ENCODE data around the gene SCNN1B.
A peak's percentile ranks its signal among the peaks of the same experiment; 100 is the strongest.
"Not testable (repeated sequence)": the region's sequence is repeated elsewhere in the genome, so short reads cannot be mapped to it uniquely, and the experiment has no call there.

The SCNN1B gene, protein sequence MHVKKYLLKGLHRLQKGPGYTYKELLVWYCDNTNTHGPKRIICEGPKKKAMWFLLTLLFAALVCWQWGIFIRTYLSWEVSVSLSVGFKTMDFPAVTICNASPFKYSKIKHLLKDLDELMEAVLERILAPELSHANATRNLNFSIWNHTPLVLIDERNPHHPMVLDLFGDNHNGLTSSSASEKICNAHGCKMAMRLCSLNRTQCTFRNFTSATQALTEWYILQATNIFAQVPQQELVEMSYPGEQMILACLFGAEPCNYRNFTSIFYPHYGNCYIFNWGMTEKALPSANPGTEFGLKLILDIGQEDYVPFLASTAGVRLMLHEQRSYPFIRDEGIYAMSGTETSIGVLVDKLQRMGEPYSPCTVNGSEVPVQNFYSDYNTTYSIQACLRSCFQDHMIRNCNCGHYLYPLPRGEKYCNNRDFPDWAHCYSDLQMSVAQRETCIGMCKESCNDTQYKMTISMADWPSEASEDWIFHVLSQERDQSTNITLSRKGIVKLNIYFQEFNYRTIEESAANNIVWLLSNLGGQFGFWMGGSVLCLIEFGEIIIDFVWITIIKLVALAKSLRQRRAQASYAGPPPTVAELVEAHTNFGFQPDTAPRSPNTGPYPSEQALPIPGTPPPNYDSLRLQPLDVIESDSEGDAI

DNA sequence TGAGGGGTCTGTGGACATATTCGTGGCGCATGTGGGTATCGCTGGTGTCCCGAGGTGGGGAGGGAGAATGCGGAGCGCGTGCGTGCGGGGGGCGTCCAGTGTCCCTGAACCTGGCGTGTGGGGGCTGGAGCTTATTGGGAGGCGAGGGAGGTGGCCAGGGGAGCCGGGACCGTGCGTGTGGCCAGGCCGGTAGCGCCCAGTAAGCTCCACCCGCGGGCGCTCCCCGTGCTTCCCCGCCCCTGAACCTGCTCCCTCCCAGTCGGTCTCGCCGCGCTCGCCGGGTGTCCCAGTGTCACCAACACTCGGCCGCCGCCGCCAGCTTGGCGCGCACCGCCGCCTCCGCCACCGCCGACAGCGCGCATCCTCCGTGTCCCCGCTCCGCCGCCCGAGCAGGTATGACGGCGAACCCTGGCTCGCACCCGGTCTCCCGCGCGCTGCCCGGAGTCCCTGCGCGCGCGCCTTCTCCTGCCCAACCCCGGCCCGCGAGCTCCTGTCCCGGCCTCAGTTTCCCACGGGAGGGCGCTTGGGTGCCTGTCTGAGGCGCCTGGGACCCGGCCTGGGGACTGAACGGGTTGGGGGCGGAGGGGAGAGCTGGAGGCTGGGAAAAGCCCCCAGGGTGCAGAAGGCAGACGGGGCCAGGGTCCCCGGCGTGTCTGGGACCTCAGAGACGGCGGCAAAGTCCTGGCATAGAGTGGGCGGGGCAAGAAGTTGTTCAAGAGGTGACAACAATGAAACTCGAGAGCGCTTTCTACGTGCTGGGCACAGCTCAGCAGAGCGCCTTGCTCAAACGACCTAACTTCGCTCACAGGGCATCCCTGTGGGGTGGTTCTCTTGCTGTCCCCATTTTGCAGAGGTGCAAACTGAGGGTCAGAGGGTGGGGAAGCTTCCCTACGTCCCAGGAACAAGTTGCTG lies at the start of gene SCNN1B:
Gene SCNN1B, plus strand, starts transcription at position 258 of the 912 bp plus-strand sequence. CDS start 46,298 bp downstream, outside the sequence.
- no peak for DNase-seq (ENCODE audit: low spot score)

DNA sequence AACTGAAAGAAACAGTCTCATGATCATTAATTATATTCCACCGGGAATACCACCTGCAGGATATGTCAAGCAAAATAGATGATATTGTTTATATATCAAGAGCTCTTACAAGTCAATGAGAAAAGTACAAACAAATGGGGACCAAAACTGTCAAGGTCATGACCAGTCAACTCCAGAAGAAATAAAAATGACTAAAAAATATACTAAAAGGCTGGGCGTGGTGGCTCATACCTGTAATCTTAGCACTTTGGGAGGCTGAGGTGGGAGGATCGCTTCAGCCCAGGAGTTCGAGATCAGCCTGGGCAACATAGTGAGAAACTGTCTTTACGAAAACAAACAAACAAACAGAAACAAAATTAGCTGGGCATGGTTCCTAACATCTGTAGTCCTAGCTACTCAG lies 49.8 kb upstream of the SCNN1B start:
- DNase-seq (ENCODE audit: low spot score) = no peak

DNA sequence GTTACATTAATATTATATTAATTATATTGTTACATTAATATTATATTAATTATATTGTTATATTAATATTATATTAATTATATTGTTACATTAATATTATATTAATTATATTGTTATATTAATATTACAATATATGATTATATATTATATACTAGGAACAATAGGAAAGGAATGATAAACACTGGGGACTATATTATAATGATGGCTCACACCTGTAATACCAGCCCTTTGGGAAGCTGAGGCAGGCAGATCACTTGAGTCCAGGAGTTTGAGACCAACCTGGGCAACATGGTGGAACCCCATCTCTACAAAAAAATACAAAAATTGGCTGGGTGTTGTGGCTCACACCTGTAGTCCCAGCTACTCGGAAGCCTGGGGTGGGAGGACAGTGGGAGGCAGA lies 48.5 kb upstream of the SCNN1B start:
- not testable (repeated sequence) for DNase-seq (ENCODE audit: low spot score)

DNA sequence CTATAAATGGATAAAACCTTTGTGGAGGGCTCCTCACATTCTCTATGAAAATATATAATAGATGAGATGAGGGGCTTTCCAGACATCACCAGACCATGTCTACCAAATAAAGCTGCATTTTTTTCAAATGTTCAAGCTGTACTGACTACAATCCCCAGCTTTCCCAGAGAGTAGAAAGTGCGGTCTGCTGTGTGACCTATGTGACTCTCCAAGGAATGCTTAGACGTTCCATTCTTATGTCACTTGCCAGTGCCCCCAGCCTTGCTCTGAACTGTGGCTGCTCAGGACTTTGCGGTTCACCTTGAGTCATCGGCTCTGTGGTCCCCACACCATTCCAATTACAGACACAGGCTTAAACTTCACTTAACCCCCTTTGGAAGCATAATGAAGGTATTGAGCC lies 47.8 kb upstream of the SCNN1B start:
- DNase-seq (ENCODE audit: low spot score) = peak; percentile 22

DNA sequence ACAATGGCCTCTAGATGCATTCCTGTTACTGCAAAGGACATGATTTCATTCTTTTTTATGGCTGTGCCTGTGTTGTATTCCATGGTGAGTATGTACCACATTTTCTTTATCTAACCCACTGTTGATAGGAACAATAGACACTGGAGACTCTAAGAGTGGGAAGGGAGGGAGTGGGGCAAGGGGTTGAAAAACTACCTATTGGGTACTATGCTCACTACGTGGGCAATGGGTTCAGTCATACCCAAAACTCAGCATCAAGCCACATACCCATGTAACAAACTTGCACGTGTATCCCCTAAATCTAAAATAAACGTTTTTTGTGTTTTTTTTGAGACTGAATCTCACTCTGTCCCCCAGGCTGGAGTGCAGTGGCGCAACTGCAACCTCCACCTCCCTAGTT lies 47.1 kb upstream of the SCNN1B start:
- DNase-seq (ENCODE audit: low spot score) = no peak

DNA sequence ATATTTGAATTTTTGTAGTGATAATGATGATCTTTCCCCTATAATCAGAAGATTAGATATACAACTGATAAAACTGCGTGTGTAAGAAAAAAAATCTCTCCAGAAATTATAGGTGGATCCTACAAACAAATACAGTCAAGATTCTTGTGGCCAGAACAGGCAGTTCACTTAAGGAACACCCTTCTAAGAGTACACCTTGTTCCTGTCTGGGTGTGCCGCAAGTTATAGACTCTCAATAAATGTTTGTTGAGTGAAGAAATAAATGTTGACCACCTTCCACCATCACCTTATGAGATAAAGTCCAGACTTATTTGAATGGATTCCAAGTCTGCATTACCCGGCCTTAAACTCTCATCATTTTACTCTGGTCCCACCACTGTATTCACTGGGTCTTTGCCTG lies 45.7 kb upstream of the SCNN1B start:
- no peak for DNase-seq (ENCODE audit: low spot score)

DNA sequence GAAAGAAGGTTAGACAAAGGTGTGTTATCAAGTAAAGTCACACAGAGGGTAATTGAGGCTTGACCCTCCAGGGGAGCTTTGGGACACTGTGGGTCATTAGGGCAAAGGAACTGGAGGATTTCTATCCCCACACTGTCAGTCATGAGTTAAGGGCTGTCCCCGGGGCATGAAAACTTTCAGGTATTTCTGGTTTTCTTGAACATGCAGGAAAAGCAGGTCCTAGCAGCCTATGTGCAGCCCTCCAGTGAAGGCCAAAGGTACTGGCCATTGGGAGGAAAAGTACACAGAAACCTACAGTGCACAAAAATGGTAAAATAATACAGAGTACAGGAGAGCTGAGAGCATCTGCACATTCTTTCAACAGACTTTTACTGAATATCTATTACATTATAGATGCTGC lies 44.4 kb upstream of the SCNN1B start:
- DNase-seq (ENCODE audit: low spot score) = no peak

DNA sequence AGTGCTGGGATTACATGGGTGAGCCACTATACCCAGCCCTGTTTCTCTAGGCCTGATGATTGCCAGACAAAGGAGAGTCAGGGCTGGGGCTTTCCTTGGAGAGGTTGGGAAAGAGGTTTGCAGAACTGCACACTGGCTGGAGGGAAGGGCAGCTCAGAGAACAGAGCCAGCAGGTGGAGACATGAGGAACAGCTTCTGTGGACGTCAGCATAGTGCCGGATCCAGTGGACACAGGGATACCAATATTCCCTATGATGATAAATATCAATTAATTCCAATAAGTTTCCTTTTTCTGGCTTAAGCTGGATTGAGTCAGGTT lies 43.2 kb upstream of the SCNN1B start:
- DNase-seq (ENCODE audit: low spot score) = no peak

DNA sequence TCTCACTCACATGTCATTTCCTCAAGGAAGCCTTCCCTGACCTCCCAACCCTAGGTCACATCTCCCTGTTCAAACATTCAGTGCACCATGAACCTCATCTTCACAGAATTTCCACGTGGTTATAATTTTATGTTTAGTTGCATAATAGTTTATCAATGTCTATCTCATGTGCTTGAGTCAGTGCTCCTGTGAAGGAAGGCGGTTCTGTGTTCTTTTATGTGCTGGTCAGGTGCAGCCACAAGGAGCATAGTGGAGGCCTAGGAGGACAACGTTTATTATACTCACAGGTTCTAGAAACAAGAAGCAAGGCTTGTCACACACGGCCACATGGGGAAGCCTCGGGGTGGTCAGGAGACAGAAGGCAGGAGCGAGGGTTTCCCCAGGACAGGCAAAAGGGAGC lies 34.5 kb upstream of the SCNN1B start:
- no peak for DNase-seq (ENCODE audit: low spot score)

DNA sequence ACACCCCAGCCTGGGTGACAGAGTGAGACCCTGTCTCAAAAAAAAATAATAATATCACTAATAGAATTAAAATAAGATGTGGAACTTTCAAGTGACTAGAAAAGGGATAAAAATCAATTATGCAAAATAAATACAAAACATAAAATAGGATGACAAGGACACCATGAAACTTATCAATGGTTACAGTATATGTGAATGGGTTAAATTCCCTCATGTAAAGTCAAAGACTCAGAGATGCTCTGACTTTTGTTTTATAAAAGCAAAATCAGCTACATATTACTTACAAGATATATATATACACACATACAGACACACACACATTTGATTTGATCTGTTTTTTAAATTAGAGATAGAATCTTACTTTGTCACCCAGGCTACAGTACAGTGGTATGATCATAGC lies 33.5 kb upstream of the SCNN1B start:
- DNase-seq (ENCODE audit: low spot score) = no peak

DNA sequence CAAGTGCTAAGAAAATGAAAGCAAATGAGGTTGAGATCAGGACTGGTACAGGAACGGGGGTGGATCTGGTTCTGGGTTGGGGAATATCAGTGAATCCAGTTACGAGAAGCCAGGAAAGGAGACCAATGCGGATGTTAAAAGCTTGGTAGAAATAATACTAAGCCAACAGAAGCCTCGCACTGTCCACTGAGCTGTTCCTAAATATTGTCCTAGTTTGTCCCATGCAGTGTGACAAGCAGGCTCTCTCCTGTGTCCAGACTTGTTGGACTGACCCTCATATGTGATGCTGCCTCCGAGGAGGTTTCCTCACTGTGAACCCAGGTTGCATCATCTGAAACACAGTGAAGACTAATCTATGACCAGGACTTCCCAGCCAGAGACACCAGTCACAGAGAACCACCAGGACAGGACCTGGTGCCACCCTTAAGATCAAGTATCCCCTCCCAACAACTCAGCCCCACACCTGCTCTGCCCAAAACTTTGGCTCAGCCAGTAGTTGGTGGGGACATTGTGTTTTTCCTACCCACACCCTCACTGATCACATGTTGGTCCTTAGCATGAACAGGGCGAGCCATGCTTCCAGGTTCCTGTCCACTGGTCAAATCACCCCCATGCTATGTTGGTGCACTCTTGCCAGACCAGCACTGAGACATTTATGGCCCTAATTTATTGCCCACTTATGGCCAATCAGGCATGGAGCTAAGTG lies 32.7 kb upstream of the SCNN1B start:
- DNase-seq (ENCODE audit: low spot score) = no peak

DNA sequence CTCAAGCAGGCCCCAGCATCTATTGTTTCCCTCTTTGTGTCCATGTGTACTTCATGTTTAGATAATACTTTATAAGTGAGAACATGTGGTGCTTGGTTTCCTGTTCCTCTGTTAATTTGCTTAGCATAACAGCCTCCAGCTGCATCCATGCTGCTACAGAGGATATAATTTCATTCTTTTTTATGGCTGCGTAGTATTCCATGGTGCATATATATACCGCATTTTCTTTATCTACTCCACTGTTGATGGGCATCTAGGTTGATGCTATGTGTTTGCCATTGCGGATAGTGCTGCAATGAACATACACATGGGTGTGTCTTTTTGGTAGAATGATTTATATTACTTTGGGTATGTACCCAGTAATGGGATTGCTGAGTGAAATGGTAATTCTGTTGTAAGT lies 31.4 kb upstream of the SCNN1B start:
- no peak for DNase-seq (ENCODE audit: low spot score)

DNA sequence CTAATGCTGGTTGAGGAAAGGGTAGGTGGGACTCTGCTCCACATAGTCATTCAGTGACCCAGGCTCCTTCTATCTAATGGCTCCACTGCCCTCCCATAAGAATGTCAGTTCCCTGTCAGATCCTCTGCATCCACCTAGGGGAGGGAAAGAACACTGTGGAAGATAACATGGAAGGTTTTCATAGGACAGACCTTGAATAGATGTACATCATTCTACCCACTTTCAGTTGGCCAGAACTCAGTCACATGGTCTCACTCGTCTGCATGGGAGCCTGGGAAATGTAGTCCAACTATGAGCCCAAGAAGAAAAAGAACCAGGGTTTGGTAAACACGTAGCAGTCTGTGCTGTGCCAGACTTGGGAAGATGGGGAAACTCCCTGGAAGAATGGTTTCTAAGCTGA lies 27.1 kb upstream of the SCNN1B start:
- no peak for DNase-seq (ENCODE audit: low spot score)

DNA sequence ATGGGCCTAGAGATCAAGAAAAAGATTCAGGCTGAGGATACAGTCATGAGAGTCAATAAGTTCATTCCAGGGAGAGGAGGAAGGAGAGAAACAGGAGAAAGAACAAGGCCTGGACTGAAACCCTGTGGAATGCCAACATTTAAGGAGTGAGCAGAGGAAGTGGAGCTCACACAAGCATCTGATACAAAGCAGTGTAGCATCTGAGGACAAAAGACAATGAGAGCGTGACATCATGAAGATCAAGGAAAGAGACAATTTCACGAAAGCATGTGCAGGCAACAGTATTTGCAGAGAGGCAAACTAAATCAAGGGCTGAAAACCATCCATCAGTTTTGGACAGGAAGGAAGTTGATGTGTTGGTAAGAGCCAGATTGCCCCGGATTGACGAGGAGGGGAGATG lies 25.3 kb upstream of the SCNN1B start:
- no peak for DNase-seq (ENCODE audit: low spot score)

DNA sequence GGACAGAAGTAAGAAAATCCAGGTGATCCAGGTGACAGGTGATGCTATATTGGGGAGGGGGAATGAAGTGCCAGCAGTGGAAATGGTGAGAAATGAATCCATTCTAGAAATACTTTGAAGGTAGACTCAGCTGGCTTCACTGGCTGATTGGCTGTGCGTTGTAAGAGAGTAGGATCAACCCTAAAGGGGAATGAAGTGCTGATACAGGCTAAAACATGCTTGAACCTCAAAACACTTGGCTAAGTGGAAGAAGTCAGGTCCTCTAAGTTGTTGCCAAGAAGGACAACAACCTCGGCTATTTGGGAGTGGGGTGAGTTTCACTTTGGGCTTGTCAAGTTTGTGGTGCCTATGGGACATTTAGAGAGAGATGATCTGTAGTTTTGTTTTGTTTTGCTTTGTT lies 24.1 kb upstream of the SCNN1B start:
- no peak for DNase-seq (ENCODE audit: low spot score)

DNA sequence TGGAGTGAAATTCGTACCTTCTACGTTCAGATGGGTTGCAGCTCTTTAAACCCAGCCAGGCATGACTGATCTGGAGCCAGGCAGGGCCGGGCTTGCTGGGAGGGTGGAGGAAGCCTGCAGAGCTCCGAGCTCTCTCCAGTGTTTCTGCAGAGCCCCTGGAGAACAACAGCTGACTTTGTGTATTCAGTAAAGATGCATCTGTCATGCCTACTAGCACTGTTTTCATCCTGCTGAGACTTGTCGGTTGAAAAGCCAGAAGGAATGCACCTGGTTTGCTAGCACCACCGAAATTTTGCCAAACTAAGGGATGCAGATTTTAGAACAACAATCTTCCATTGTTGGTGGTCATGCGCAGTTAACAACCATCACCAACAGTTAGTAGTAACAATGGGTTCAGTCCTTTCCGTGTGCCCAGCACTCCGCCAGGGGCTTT lies 22.4 kb upstream of the SCNN1B start:
- DNase-seq (ENCODE audit: low spot score) = no peak

DNA sequence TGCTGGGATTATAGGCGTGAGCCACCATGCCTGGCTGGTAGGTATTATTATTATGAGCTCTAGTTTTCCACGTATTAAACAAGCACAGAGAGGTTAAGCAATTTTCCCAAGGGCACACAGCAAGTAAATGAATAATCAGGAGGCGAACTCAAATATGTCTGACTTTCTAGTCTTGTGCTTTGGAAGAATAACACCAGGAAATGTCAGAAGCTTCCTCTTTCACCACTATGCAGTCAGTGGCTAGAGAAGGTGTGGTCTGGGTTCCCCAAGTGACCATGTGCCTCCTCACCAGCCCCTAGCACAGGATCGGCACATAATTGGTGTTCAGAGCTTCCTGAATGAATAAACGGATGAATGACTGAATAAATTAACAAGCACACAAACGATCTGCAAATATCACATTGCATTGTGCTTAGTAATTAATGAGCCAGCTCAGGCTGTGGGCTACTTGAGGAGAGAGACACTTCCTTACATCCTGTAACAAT lies 21.6 kb upstream of the SCNN1B start:
- DNase-seq (ENCODE audit: low spot score) = no peak

DNA sequence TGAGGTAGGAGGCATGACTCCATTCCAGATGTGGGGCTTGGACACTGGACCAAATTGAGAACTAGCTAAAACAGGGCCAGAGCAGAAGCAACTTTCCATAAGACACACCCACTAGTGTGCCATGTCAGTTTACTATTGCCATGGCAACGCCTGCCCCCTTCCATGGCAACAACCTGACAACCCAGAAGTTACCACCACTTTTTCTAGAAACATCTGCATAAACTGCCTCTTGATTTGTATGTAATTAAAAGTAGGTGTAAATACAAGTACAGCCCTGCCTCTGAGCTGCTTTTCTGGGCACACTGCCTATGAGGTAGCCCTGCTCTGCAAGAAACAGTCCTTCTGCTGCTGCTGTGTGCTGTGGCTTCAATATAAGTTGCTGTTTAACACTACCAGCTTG lies 19.5 kb upstream of the SCNN1B start:
- DNase-seq (ENCODE audit: low spot score) = no peak

DNA sequence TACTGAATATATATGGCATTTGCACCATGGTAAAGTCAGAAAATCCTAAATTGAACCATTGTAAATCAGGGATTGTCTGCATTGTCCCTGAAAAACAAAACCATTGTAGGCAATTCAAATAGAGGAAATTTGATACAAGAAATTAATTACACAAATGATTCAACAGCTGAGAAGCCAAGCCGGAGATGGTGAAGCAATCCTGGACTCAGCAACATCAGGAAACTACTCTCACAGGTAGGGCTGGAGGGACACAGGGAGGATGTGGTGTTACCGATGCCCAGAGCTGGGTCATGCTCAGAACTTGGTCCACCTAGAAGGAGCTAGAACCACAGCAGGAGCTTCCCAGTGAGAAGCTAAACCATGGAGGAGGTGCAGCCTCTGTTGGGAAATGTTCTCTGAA lies 18.5 kb upstream of the SCNN1B start:
- DNase-seq (ENCODE audit: low spot score) = no peak

DNA sequence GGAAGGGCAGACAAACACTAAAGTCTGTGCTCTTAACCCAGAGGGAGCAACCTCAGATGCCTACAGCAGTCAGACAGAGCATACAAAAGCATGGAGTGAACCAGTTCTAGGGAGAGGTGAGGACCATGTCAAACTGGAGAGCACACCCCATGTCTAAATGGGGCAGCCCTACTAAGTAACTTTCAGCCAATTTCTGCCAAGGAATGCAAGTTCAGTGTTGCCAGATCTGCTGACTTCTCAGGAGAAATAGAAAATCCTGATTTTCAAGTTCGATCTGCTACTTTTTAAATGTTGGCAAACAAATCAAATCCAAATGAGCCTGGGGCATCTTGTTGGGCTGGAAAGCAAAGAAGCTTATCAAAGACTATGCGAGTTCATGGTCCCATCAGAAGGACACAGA lies 17.5 kb upstream of the SCNN1B start:
- DNase-seq (ENCODE audit: low spot score) = no peak

DNA sequence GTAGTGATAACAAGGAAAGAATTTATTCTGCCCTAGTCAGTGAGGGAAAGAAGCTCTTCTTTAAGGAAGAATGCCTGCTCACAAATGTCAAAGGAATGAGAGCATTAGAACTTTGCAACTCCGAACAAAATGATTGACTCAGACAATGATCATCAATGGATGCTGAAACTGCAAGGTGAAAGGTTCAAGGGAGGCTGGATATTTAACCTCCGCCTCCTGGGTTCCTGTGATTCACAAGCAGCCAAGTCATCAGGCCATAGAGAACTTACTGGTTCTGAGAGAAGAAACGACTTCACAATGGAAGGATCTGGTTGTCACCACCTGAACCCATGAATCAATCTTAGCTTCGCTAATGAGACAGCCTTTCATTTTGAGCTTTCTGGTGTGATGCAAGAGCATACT lies 16.0 kb upstream of the SCNN1B start:
- DNase-seq (ENCODE audit: low spot score) = peak; percentile 24

DNA sequence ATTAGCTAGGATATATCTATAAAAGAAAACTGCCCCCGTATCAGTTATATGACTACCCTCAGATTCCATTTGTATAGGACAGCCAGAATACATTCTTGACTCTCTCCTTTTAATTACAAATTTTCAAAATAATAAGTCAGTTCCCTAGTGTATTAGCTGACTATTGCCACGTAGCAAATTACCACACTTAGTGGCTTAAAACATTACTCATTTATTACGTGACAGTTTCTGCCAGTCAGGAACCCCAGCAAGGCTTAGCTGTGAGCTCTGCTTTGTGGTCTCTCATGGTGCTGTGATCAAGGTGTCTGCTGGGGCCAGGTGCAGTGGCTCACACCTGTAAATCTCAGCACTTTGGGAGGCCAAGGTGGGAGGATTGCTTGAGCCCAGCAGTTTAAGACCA lies 13.9 kb upstream of the SCNN1B start:
- DNase-seq (ENCODE audit: low spot score) = no peak
